Trophoblast cell (in vitro differentiated cells and primary cell): ENCODE results near the gene FGD3.

Experiments used
- DNase-seq, 2 donors: peaks; one replicate each; pipeline ENCODE4 v3.0.0-alpha.2; 2016
- H2AFZ ChIP-seq: 2 replicates; pipeline ENCODE4 v1.6.1; 2013; ENCODE audit warnings: low read length, moderate library complexity, mild to moderate bottlenecking; ENCODE audit not compliant: insufficient read depth, poor library complexity
- H2AK5ac ChIP-seq: 2 replicates; pipeline ENCODE4 v1.6.1; 2013; ENCODE audit warnings: mild to moderate bottlenecking, low read length
- H2BK120ac ChIP-seq: 2 replicates; pipeline ENCODE4 v1.6.1; 2013; ENCODE audit warnings: low read length, mild to moderate bottlenecking, moderate library complexity; ENCODE audit not compliant: insufficient read depth, poor library complexity
- H2BK12ac ChIP-seq: 2 replicates; pipeline ENCODE4 v1.6.1; 2013; ENCODE audit warnings: mild to moderate bottlenecking, low read length, moderate library complexity
- H2BK5ac ChIP-seq: 2 replicates; pipeline ENCODE4 v1.6.1; 2013; ENCODE audit warnings: low read length, low read depth, moderate library complexity, mild to moderate bottlenecking; ENCODE audit not compliant: poor library complexity
- H3K14ac ChIP-seq: 2 replicates; pipeline ENCODE4 v1.6.1; 2013; ENCODE audit warnings: mild to moderate bottlenecking, low read length
- H3K18ac ChIP-seq: 2 replicates; pipeline ENCODE4 v1.6.1; 2013; ENCODE audit warnings: mild to moderate bottlenecking, low read length
- H3K23ac ChIP-seq: 2 replicates; pipeline ENCODE4 v1.6.1; 2013; ENCODE audit warnings: low read length
- H3K27ac ChIP-seq: 2 replicates; pipeline ENCODE4 v1.5.1; 2013; ENCODE audit warnings: low read depth, mild to moderate bottlenecking, inconsistent platforms, low read length, moderate library complexity
- H3K27me3 ChIP-seq: 2 replicates; pipeline ENCODE4 v1.6.1; 2013; ENCODE audit warnings: inconsistent platforms, mild to moderate bottlenecking, low read length, moderate library complexity; ENCODE audit not compliant: insufficient read depth
- H3K36me3 ChIP-seq, 2 experiments: 1 replicate in 1 of 2; 2 replicates in 1 of 2; pipeline ENCODE4 v1.6.1; 2013; ENCODE audit warnings: low read length in 2 of 2, mild to moderate bottlenecking in 2 of 2, moderate library complexity in 1 of 2; ENCODE audit not compliant: insufficient read depth in 2 of 2, control insufficient read depth in 1 of 2
- H3K4ac ChIP-seq: 2 replicates; pipeline ENCODE4 v1.6.1; 2013; ENCODE audit warnings: low read depth, mild to moderate bottlenecking, low read length, moderate library complexity
- H3K4me1 ChIP-seq, 2 experiments: 1 replicate in 1 of 2; 2 replicates in 1 of 2; pipeline ENCODE4 v1.6.1; 2013; ENCODE audit warnings: low read length in 2 of 2, mild to moderate bottlenecking in 2 of 2, moderate library complexity in 1 of 2; ENCODE audit not compliant: insufficient read depth in 2 of 2, control insufficient read depth in 1 of 2
- H3K4me2 ChIP-seq: 2 replicates; pipeline ENCODE4 v1.6.1; 2013; ENCODE audit warnings: inconsistent platforms, mild to moderate bottlenecking, low read length, moderate library complexity
- H3K4me3 ChIP-seq: 2 replicates; pipeline ENCODE4 v1.5.1; 2013; ENCODE audit warnings: mild to moderate bottlenecking, low read depth, low read length, inconsistent platforms
- H3K79me1 ChIP-seq: one replicate; pipeline ENCODE4 v1.6.1; 2013; ENCODE audit warnings: low read length
- H3K79me2 ChIP-seq: 2 replicates; pipeline ENCODE4 v1.6.1; 2013; ENCODE audit warnings: low read length, mild to moderate bottlenecking; ENCODE audit not compliant: control insufficient read depth, insufficient read depth, poor library complexity
- H3K9ac ChIP-seq: 2 replicates; pipeline ENCODE4 v1.6.1; 2013; ENCODE audit warnings: mild to moderate bottlenecking, low read length
- H3K9me3 ChIP-seq: 2 replicates; pipeline ENCODE4 v1.6.1; 2013; ENCODE audit warnings: low read depth, mild to moderate bottlenecking, control low read depth, inconsistent platforms, low read length; ENCODE audit not compliant: insufficient read depth
- H4K12ac ChIP-seq: 2 replicates; pipeline ENCODE4 v1.6.1; 2013; ENCODE audit warnings: low read depth, mild to moderate bottlenecking, low read length, moderate library complexity
- H4K8ac ChIP-seq: 2 replicates; pipeline ENCODE4 v1.6.1; 2013; ENCODE audit warnings: low read depth, mild to moderate bottlenecking, low read length, moderate library complexity
- H4K91ac ChIP-seq: one replicate; pipeline ENCODE4 v1.6.1; 2013; ENCODE audit warnings: low read depth, mild to moderate bottlenecking, low read length, moderate library complexity
- WGBS: extraction: QIAGEN DNeasy Blood & Tissue Kit; methylation state at CpG from one replicate; pipeline ENCODE4 v1.1.7; 2013; ENCODE audit warnings: missing lambda C conversion rate; ENCODE audit not compliant: insufficient read length, insufficient coverage; ENCODE audit errors: extremely low coverage; 5-methylcytosine and 5-hydroxymethylcytosine counted together

FGD3 gene

GRCh38 chr9:93066978-93067603 is 119.8 kb downstream of the FGD3 start:
- no peak overlapping the region for H3K4me2 ChIP-seq
- H2AFZ ChIP-seq: no peak overlapping the region
- H3K14ac ChIP-seq: no peak overlapping the region
- no peak overlapping the region for H3K9ac ChIP-seq
- no peaks in the 10 kb centered on the region for H3K79me2 ChIP-seq
- H3K79me1 ChIP-seq: no peaks in the 10 kb centered on the region
- H3K4me1 ChIP-seq: no peaks in the 10 kb centered on the region
- H3K4ac ChIP-seq: no peak overlapping the region
- H2BK5ac ChIP-seq: no peak overlapping the region
- peak in 1 of 2 donors; percentile 16 for DNase-seq
- no peaks in the 10 kb centered on the region for H3K36me3 ChIP-seq
- no peaks in the 10 kb centered on the region for H3K27me3 ChIP-seq
- H3K23ac ChIP-seq: no peak overlapping the region
- H2AK5ac ChIP-seq: no peak overlapping the region
- no peak overlapping the region for H3K4me3 ChIP-seq
- H2BK12ac ChIP-seq: no peak overlapping the region
- H4K8ac ChIP-seq: no peak overlapping the region
- no CpG with 5 or more reads among the region's 3 CpGs for WGBS
- H4K91ac ChIP-seq: no peak overlapping the region
- H3K27ac ChIP-seq: no peak overlapping the region
- no peak overlapping the region for H4K12ac ChIP-seq
- H3K9me3 ChIP-seq: no peaks in the 10 kb centered on the region
- no peak overlapping the region for H3K18ac ChIP-seq
- no peak overlapping the region for H2BK120ac ChIP-seq

- H2AK5ac ChIP-seq: no peak overlapping the region
- no peaks in the 10 kb centered on the region for H3K79me1 ChIP-seq
- no peak overlapping the region for H4K8ac ChIP-seq
- H3K27ac ChIP-seq: no peak overlapping the region
- H4K12ac ChIP-seq: no peak overlapping the region
- H3K9ac ChIP-seq: no peak overlapping the region
- H3K4ac ChIP-seq: no peak overlapping the region
- H3K4me1 ChIP-seq: no peaks in the 10 kb centered on the region
- no peak overlapping the region for H2BK5ac ChIP-seq
- WGBS: no CpG with 5 or more reads among the region's 4 CpGs
- H3K9me3 ChIP-seq: no peaks in the 10 kb centered on the region
- no peak overlapping the region for H4K91ac ChIP-seq
- no peak overlapping the region for H3K18ac ChIP-seq
- no peaks in the 10 kb centered on the region for H3K36me3 ChIP-seq
- no peak overlapping the region for H2AFZ ChIP-seq
- no peak overlapping the region for H2BK120ac ChIP-seq
- H3K79me2 ChIP-seq: no peaks in the 10 kb centered on the region
- H3K14ac ChIP-seq: no peak overlapping the region
- no peak overlapping the region for H2BK12ac ChIP-seq
- no peaks in the 10 kb centered on the region for H3K27me3 ChIP-seq
- peak; percentile 49 to 75 for DNase-seq
- H3K4me3 ChIP-seq: no peak overlapping the region
- no peak overlapping the region for H3K23ac ChIP-seq
- H3K4me2 ChIP-seq: no peak overlapping the region
Observed at GRCh38 chr9:93068956-93069355, 121.6 kb downstream of the FGD3 start.

- WGBS: no CpG with 5 or more reads among the region's 7 CpGs
- H3K79me2 ChIP-seq: no peaks in the 10 kb centered on the region
- no peak overlapping the region for H3K4ac ChIP-seq
- H2BK120ac ChIP-seq: no peak overlapping the region
- H3K18ac ChIP-seq: no peak overlapping the region
- H3K14ac ChIP-seq: no peak overlapping the region
- DNase-seq: peak; percentile 29 to 70
- H4K91ac ChIP-seq: no peak overlapping the region
- H3K27me3 ChIP-seq: no peaks in the 10 kb centered on the region
- no peaks in the 10 kb centered on the region for H3K9me3 ChIP-seq
- no peaks in the 10 kb centered on the region for H3K4me1 ChIP-seq
- H4K12ac ChIP-seq: no peak overlapping the region
- no peak overlapping the region for H3K27ac ChIP-seq
- H3K4me2 ChIP-seq: no peak overlapping the region
- no peak overlapping the region for H3K23ac ChIP-seq
- no peak overlapping the region for H3K4me3 ChIP-seq
- H2AFZ ChIP-seq: no peak overlapping the region
- no peaks in the 10 kb centered on the region for H3K79me1 ChIP-seq
- no peak overlapping the region for H2BK5ac ChIP-seq
- no peak overlapping the region for H2BK12ac ChIP-seq
- no peak overlapping the region for H2AK5ac ChIP-seq
- no peak overlapping the region for H3K9ac ChIP-seq
- no peak overlapping the region for H4K8ac ChIP-seq
- H3K36me3 ChIP-seq: no peaks in the 10 kb centered on the region
Observed at GRCh38 chr9:93071464-93071863, 124.1 kb downstream of the FGD3 start.

GRCh38 chr9:93072383-93072795 is 125.1 kb downstream of the FGD3 start:
- H2AFZ ChIP-seq: no peak overlapping the region
- H3K14ac ChIP-seq: no peak overlapping the region
- H3K27me3 ChIP-seq: no peaks in the 10 kb centered on the region

More at GRCh38 chr9:93072383-93072795, 125.1 kb downstream of the FGD3 start:
- Histone ChIP-seq H4K12ac (no peak overlapping the region), H2BK5ac (no peak overlapping the region), H3K27ac (no peak overlapping the region), H3K36me3 (no peaks in the 10 kb centered on the region), H3K79me2 (no peaks in the 10 kb centered on the region), H3K4me2 (no peak overlapping the region), H4K91ac (no peak overlapping the region), H3K23ac (no peak overlapping the region), H3K4me3 (no peak overlapping the region), H3K4ac (no peak overlapping the region), H2BK12ac (no peak overlapping the region), H3K4me1 (no peaks in the 10 kb centered on the region), H4K8ac (no peak overlapping the region), H3K79me1 (no peaks in the 10 kb centered on the region), H3K9ac (no peak overlapping the region), H2BK120ac (no peak overlapping the region), H2AK5ac (no peak overlapping the region), H3K18ac (no peak overlapping the region), H3K9me3 (no peaks in the 10 kb centered on the region)
- no CpG with 5 or more reads among the region's 5 CpGs for WGBS
- DNase-seq: no peak
